IMR-90 (cell line): ENCODE results near the gene CYP2F1.

Experiments
- BHLHE40 ChIP-seq: fragments of 150-350 bp; IDR thresholded peaks from 2 replicates; pipeline ENCODE4 v1.6.1; 2016; ENCODE audit warnings: mild to moderate bottlenecking, low read depth, low read length
- CEBPB ChIP-seq: IDR thresholded peaks from 2 replicates; pipeline ENCODE4 v1.6.1; 2012; ENCODE audit warnings: low read depth, low read length, improper control_type of control experiment
- MAZ ChIP-seq: IDR thresholded peaks from 2 replicates; pipeline ENCODE4 v1.6.1; 2012; ENCODE audit warnings: low read depth, mild to moderate bottlenecking, low read length, improper control_type of control experiment, moderate library complexity, borderline replicate concordance
- MXI1 ChIP-seq: IDR thresholded peaks from 2 replicates; pipeline ENCODE4 v1.6.1; 2012; ENCODE audit warnings: low read depth, mild to moderate bottlenecking, low read length, moderate library complexity, borderline replicate concordance
- POLR2A ChIP-seq: IDR thresholded peaks from 2 replicates; pipeline ENCODE4 v1.6.1; 2012; ENCODE audit warnings: mild to moderate bottlenecking, low read depth, low read length
- SMC3 ChIP-seq: fragments of 150-350 bp; IDR thresholded peaks from 2 replicates; pipeline ENCODE4 v1.6.1; 2016; ENCODE audit warnings: low read depth, mild to moderate bottlenecking, antibody characterized with exemption, low read length, moderate library complexity
- TF ChIP-seq, protein P1 (sequence below): fragments of 150-350 bp; IDR thresholded peaks from 2 replicates; pipeline ENCODE4 v1.6.1; 2017; ENCODE audit warnings: mild to moderate bottlenecking, antibody characterized with exemption, low read length, low read depth
- TF ChIP-seq, protein P2 (sequence below): conservative IDR thresholded peaks from 2 replicates; pipeline ENCODE4 v1.5.1; 2012; ENCODE audit warnings: mild to moderate bottlenecking, low read depth, low read length, improper control_type of control experiment

DNA sequence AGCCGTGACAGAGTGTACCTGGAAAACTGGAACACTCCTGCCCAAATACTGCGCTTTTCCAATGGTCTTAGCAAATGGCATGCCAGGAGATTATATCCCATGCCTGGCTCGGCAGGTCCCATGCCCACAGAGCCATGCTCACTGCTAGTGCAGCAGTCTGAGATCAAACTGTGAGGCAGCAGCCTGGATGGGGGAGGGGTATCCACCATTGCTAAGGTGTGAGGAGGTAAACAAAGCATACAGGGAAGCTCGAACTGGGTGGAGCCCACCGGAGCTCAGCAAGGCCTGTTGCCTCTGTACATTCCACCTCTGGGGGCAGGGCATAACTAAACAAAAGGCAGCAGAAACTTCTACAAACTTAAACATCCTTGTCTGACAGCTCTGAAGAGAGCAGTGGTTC, 15.5 kb upstream of the CYP2F1 start:
- TF ChIP-seq, protein P1, sequence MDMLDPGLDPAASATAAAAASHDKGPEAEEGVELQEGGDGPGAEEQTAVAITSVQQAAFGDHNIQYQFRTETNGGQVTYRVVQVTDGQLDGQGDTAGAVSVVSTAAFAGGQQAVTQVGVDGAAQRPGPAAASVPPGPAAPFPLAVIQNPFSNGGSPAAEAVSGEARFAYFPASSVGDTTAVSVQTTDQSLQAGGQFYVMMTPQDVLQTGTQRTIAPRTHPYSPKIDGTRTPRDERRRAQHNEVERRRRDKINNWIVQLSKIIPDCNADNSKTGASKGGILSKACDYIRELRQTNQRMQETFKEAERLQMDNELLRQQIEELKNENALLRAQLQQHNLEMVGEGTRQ: no peak
- TF ChIP-seq, protein P2, sequence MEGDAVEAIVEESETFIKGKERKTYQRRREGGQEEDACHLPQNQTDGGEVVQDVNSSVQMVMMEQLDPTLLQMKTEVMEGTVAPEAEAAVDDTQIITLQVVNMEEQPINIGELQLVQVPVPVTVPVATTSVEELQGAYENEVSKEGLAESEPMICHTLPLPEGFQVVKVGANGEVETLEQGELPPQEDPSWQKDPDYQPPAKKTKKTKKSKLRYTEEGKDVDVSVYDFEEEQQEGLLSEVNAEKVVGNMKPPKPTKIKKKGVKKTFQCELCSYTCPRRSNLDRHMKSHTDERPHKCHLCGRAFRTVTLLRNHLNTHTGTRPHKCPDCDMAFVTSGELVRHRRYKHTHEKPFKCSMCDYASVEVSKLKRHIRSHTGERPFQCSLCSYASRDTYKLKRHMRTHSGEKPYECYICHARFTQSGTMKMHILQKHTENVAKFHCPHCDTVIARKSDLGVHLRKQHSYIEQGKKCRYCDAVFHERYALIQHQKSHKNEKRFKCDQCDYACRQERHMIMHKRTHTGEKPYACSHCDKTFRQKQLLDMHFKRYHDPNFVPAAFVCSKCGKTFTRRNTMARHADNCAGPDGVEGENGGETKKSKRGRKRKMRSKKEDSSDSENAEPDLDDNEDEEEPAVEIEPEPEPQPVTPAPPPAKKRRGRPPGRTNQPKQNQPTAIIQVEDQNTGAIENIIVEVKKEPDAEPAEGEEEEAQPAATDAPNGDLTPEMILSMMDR: no peak
- TF ChIP-seq BHLHE40 (no peak), MAZ (no peak), SMC3 (no peak), POLR2A (no peak), CEBPB (no peak), MXI1 (no peak)
